ENCODE measurements around the gene TBL1XR1.

The TBL1XR1 gene

GRCh38 chr3:177124882-177125281 is 72.4 kb downstream of the TBL1XR1 start:
- Mint-ChIP-seq H3K4me3 (no peak overlapping the region), H3K9me3 (no peaks in the 10 kb centered on the region), H3K4me1 (peaks cover 81% of the 10 kb centered on the region), H3K36me3 (ENCODE audit: insufficient read depth) (peaks cover 6% of the 10 kb centered on the region), H3K27ac (ENCODE audit: low read depth) (no peak overlapping the region), H3K27me3 (no peaks in the 10 kb centered on the region)
- ATAC-seq (replicated peaks; ENCODE audit: extremely low read depth, poor library complexity, severe bottlenecking) (no peak), DNase-seq (ENCODE audit: low spot score in 2 of 2) (no peak)

GRCh38 chr3:177123822-177124221 is 73.5 kb downstream of the TBL1XR1 start:
- H3K27ac Mint-ChIP-seq (ENCODE audit: low read depth) = peak overlapping the region; percentile 51
- H3K4me3 Mint-ChIP-seq = no peak overlapping the region
- DNase-seq (ENCODE audit: low spot score in 2 of 2) = no peak
- H3K36me3 Mint-ChIP-seq (ENCODE audit: insufficient read depth) = peaks cover 5% of the 10 kb centered on the region
- H3K27me3 Mint-ChIP-seq = no peaks in the 10 kb centered on the region
- ATAC-seq (replicated peaks; ENCODE audit: extremely low read depth, poor library complexity, severe bottlenecking) = no peak
- H3K4me1 Mint-ChIP-seq = peaks cover 79% of the 10 kb centered on the region
- no peaks in the 10 kb centered on the region for H3K9me3 Mint-ChIP-seq

- no peaks in the 10 kb centered on the region for H3K36me3 Mint-ChIP-seq (ENCODE audit: insufficient read depth)
- peaks cover 79% of the 10 kb centered on the region for H3K4me1 Mint-ChIP-seq
- peak overlapping the region; percentile 51 for H3K27ac Mint-ChIP-seq (ENCODE audit: low read depth)
- H3K4me3 Mint-ChIP-seq = no peak overlapping the region
- H3K9me3 Mint-ChIP-seq = no peaks in the 10 kb centered on the region
- H3K27me3 Mint-ChIP-seq = no peaks in the 10 kb centered on the region
- ATAC-seq (replicated peaks; ENCODE audit: extremely low read depth, poor library complexity, severe bottlenecking) = no peak
- no peak for DNase-seq (ENCODE audit: low spot score in 2 of 2)
Measured at GRCh38 chr3:177122183-177122856, 75.0 kb downstream of the TBL1XR1 start.

GRCh38 chr3:177119829-177120228 is 77.5 kb downstream of the TBL1XR1 start:
- Mint-ChIP-seq H3K9me3 (no peaks in the 10 kb centered on the region), H3K27me3 (no peaks in the 10 kb centered on the region), H3K4me1 (peaks cover 79% of the 10 kb centered on the region), H3K27ac (ENCODE audit: low read depth) (peak overlapping the region; percentile 58), H3K36me3 (ENCODE audit: insufficient read depth) (no peaks in the 10 kb centered on the region), H3K4me3 (no peak overlapping the region)
- no peak for DNase-seq (ENCODE audit: low spot score in 2 of 2)
- no peak for ATAC-seq (replicated peaks; ENCODE audit: extremely low read depth, poor library complexity, severe bottlenecking)

GRCh38 chr3:177114253-177114652 is 83.0 kb downstream of the TBL1XR1 start:
- H3K9me3 Mint-ChIP-seq = no peaks in the 10 kb centered on the region
- H3K4me3 Mint-ChIP-seq = no peak overlapping the region
- ATAC-seq (replicated peaks; ENCODE audit: extremely low read depth, poor library complexity, severe bottlenecking) (no peak), DNase-seq (ENCODE audit: low spot score in 2 of 2) (no peak)
- no peaks in the 10 kb centered on the region for H3K36me3 Mint-ChIP-seq (ENCODE audit: insufficient read depth)
- peaks cover 66% of the 10 kb centered on the region for H3K4me1 Mint-ChIP-seq
- H3K27ac Mint-ChIP-seq (ENCODE audit: low read depth) = no peak overlapping the region
- no peaks in the 10 kb centered on the region for H3K27me3 Mint-ChIP-seq

GRCh38 chr3:177111541-177111949 is 85.7 kb downstream of the TBL1XR1 start:
- H3K27me3 Mint-ChIP-seq = no peaks in the 10 kb centered on the region
- H3K9me3 Mint-ChIP-seq = no peaks in the 10 kb centered on the region
- DNase-seq (ENCODE audit: low spot score in 2 of 2) (no peak), ATAC-seq (replicated peaks; ENCODE audit: extremely low read depth, poor library complexity, severe bottlenecking) (no peak)
- no peaks in the 10 kb centered on the region for H3K36me3 Mint-ChIP-seq (ENCODE audit: insufficient read depth)
- no peak overlapping the region for H3K4me3 Mint-ChIP-seq
- no peak overlapping the region for H3K27ac Mint-ChIP-seq (ENCODE audit: low read depth)
- H3K4me1 Mint-ChIP-seq = peaks cover 62% of the 10 kb centered on the region

- Mint-ChIP-seq H3K4me1 (peaks cover 60% of the 10 kb centered on the region), H3K27me3 (no peaks in the 10 kb centered on the region), H3K9me3 (no peaks in the 10 kb centered on the region), H3K27ac (ENCODE audit: low read depth) (peak overlapping the region; percentile 47), H3K36me3 (ENCODE audit: insufficient read depth) (no peaks in the 10 kb centered on the region), H3K4me3 (no peak overlapping the region)
- ATAC-seq (replicated peaks; ENCODE audit: extremely low read depth, poor library complexity, severe bottlenecking) (no peak), DNase-seq (ENCODE audit: low spot score in 2 of 2) (no peak)
Measured at GRCh38 chr3:177110895-177111294, 86.4 kb downstream of the TBL1XR1 start.

GRCh38 chr3:177110386-177110785 is 86.9 kb downstream of the TBL1XR1 start:
- Mint-ChIP-seq H3K4me1 (peaks cover 62% of the 10 kb centered on the region), H3K27ac (ENCODE audit: low read depth) (peak overlapping the region; percentile 47), H3K9me3 (no peaks in the 10 kb centered on the region), H3K27me3 (no peaks in the 10 kb centered on the region), H3K4me3 (no peak overlapping the region), H3K36me3 (ENCODE audit: insufficient read depth) (no peaks in the 10 kb centered on the region)
- ATAC-seq (replicated peaks; ENCODE audit: extremely low read depth, poor library complexity, severe bottlenecking) (no peak), DNase-seq (ENCODE audit: low spot score in 2 of 2) (no peak)

GRCh38 chr3:177109688-177110330 is 87.5 kb downstream of the TBL1XR1 start:
- peaks cover 63% of the 10 kb centered on the region for H3K4me1 Mint-ChIP-seq
- peak; percentile 70 for ATAC-seq (replicated peaks; ENCODE audit: extremely low read depth, poor library complexity, severe bottlenecking)
- H3K27me3 Mint-ChIP-seq = no peaks in the 10 kb centered on the region

GRCh38 chr3:177108648-177109047 is 88.6 kb downstream of the TBL1XR1 start:
- H3K4me1 Mint-ChIP-seq = peaks cover 69% of the 10 kb centered on the region
- DNase-seq (ENCODE audit: low spot score in 2 of 2) (no peak), ATAC-seq (replicated peaks; ENCODE audit: extremely low read depth, poor library complexity, severe bottlenecking) (no peak)
- no peaks in the 10 kb centered on the region for H3K9me3 Mint-ChIP-seq
- no peaks in the 10 kb centered on the region for H3K36me3 Mint-ChIP-seq (ENCODE audit: insufficient read depth)
- no peak overlapping the region for H3K4me3 Mint-ChIP-seq
- peak overlapping the region; percentile 22 for H3K27ac Mint-ChIP-seq (ENCODE audit: low read depth)
- no peaks in the 10 kb centered on the region for H3K27me3 Mint-ChIP-seq

More at GRCh38 chr3:177109688-177110330, 87.5 kb downstream of the TBL1XR1 start:
- no peaks in the 10 kb centered on the region for H3K36me3 Mint-ChIP-seq (ENCODE audit: insufficient read depth)
- H3K9me3 Mint-ChIP-seq = no peaks in the 10 kb centered on the region
- no peak for DNase-seq (ENCODE audit: low spot score in 2 of 2)
- peak overlapping the region; percentile 58 for H3K27ac Mint-ChIP-seq (ENCODE audit: low read depth)
- H3K4me3 Mint-ChIP-seq = no peak overlapping the region

GRCh38 chr3:177107461-177108239 is 89.6 kb downstream of the TBL1XR1 start:
- Mint-ChIP-seq H3K36me3 (ENCODE audit: insufficient read depth) (no peaks in the 10 kb centered on the region), H3K9me3 (no peaks in the 10 kb centered on the region), H3K27me3 (no peaks in the 10 kb centered on the region), H3K4me3 (no peak overlapping the region), H3K27ac (ENCODE audit: low read depth) (no peak overlapping the region), H3K4me1 (peaks cover 62% of the 10 kb centered on the region)
- ATAC-seq (replicated peaks; ENCODE audit: extremely low read depth, poor library complexity, severe bottlenecking) (no peak), DNase-seq (ENCODE audit: low spot score in 2 of 2) (no peak)

- ATAC-seq (replicated peaks; ENCODE audit: extremely low read depth, poor library complexity, severe bottlenecking) = no peak
- H3K4me3 Mint-ChIP-seq = no peak overlapping the region
- no peak overlapping the region for H3K27ac Mint-ChIP-seq (ENCODE audit: low read depth)
- H3K4me1 Mint-ChIP-seq = peaks cover 66% of the 10 kb centered on the region
- H3K27me3 Mint-ChIP-seq = no peaks in the 10 kb centered on the region
- no peaks in the 10 kb centered on the region for H3K36me3 Mint-ChIP-seq (ENCODE audit: insufficient read depth)
- H3K9me3 Mint-ChIP-seq = no peaks in the 10 kb centered on the region
- DNase-seq (ENCODE audit: low spot score in 2 of 2) = no peak
Measured at GRCh38 chr3:177106594-177106993, 90.7 kb downstream of the TBL1XR1 start.

- Mint-ChIP-seq H3K4me1 (peaks cover 66% of the 10 kb centered on the region), H3K36me3 (ENCODE audit: insufficient read depth) (no peaks in the 10 kb centered on the region), H3K27ac (ENCODE audit: low read depth) (no peak overlapping the region), H3K9me3 (no peaks in the 10 kb centered on the region), H3K4me3 (no peak overlapping the region), H3K27me3 (no peaks in the 10 kb centered on the region)
- no peak for DNase-seq (ENCODE audit: low spot score in 2 of 2)
- ATAC-seq (replicated peaks; ENCODE audit: extremely low read depth, poor library complexity, severe bottlenecking) = no peak
Measured at GRCh38 chr3:177106184-177106583, 91.1 kb downstream of the TBL1XR1 start.
